Pancreas (tissue), 10 donors: ENCODE results near the gene AJUBA. TPM values are rescaled to one million over a fixed set of nuclear protein-coding genes. Genes with fewer than 3 reads are reported as not detected.
"Not testable (repeated sequence)": the region's sequence is repeated elsewhere in the genome, so short reads cannot be mapped to it uniquely, and the experiment has no call there.

Experiments
- ATAC-seq, 4 donors: fragments of 200-7000 bp; cut with Tn5 transposase; one replicate each; pipeline versions ENCODE4 v1.8.0 to v1.9.1; 2020; ENCODE audit warnings: mild to moderate bottlenecking in 4 of 4, moderate library complexity in 4 of 4
- DNase-seq, 6 donors: peaks; one replicate each; pipeline ENCODE4 v3.0.0-alpha.2; 2020
- FAIRE-seq: peaks from 2 replicates; lab custom pipeline; 2012; peaks lifted over from hg19 to GRCh38; lab: Jason Lieb, UNC
- H3K27ac ChIP-seq, 4 donors: fragments of 200-600 bp; sonication (generic); 1 replicate in 3 of 4; 2 replicates in 1 of 4; pipeline versions ENCODE4 v1.5.0 to v1.8.0; 2020
- H3K27me3 ChIP-seq, 4 donors: fragments of 200-600 bp; one replicate each; pipeline ENCODE4 v1.8.0; 2021
- H3K36me3 ChIP-seq, 3 donors: fragments of 200-600 bp; sonication (generic) in 1 of 3; one replicate each; pipeline versions ENCODE4 v1.5.0 to v1.8.0; 2020 to 2021
- H3K4me1 ChIP-seq, 3 donors: fragments of 200-600 bp; one replicate each; pipeline ENCODE4 v1.8.0; 2021
- H3K4me3 ChIP-seq, 4 donors: fragments of 200-600 bp; sonication (generic) in 2 of 4; one replicate each; pipeline versions ENCODE4 v1.5.0 to v1.8.0; 2020 to 2021
- H3K9me3 ChIP-seq, 4 donors: fragments of 200-600 bp; one replicate each; pipeline ENCODE4 v1.8.0; 2021
- WGBS, 2 donors: extraction: QIAGEN DNeasy Blood & Tissue Kit; methylation state at CpG; one replicate each; pipeline ENCODE4 v1.1.7; 2013; 5-methylcytosine and 5-hydroxymethylcytosine counted together
- intact Hi-C, 3 donors: fragments of 100-400 bp; cut with DNase I; formaldehyde crosslinking; loops; one replicate each; pipeline versions ENCODE4 v1.11.1 to v1.14.2; 2022
- polyA plus RNA-seq, 2 donors: library from polyadenylated mRNA; stranded (reverse); fragments of 200-250 nt; gene quantifications; one replicate each; pipeline ENCODE4 v1.2.3, GENCODE V29; 2013
- total RNA-seq, 6 donors: library from RNA; stranded (reverse); fragmentation: NEBNext Ultra II Directional in 4 of 6; extraction: Animal tissue kit (Norgen Biotek cat#: 25700) in 4 of 6; gene quantifications; one replicate each; pipeline versions ENCODE4 v1.2.1 to v1.2.4, GENCODE V29; 2021 to 2023
- TF ChIP-seq, protein P1 (sequence below), 4 donors: fragments of 200-600 bp; sonication (generic) in 3 of 4; IDR thresholded peaks; one replicate each; pipeline versions ENCODE4 v1.5.0 to v1.8.0; 2021; ENCODE audit warnings: antibody characterized with exemption in 4 of 4
- donor health status: healthy with polysubstance abuse.
- donor health status: DM: no; HTN: no; CAD: no; lungs with moderate emphysema.
- donor health status: DM: no; HTN: no; CAD: no.
- donor health status: control.
- donor health status: control.
- donor health status: Bipolar disorder and iron deficiency.
- donor health status: DM: yes; HTN: yes; CAD: no.
- donor health status: DM: no; HTN: no; CAD: no.
- donor health status: DM: no; HTN: no; CAD: no.
- donor health status: DM: yes; HTN: yes; CAD: no.

The AJUBA gene
- total and polyA plus RNA-seq, 8 donors = 5.4 to 17.8 (median 9.1) TPM

DNA sequence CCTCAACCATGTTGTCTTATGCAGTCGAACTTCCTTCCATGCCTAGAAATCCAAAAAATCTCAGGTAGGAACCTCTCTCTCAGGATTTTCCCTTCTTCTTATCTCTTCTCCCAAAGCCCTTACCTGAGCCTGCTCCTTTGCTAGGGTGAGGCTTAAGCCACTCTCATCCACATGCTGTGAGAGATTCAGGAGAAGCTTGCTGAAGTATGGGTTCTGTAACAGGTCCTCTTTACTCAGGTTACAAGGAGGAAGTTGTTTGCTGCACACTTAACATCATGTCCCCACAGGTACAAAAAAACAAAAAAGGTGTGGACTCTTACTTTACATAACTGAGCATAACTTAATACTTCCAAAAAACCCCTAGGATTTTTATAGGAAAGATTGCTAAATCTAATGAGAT lies 29.9 kb downstream of the AJUBA start:
- Histone ChIP-seq H3K36me3 (peaks cover 0 to 27% (median 0%) of the 10 kb centered on the region in 3 donors), H3K27me3 (no peaks in the 10 kb centered on the region), H3K9me3 (no peaks in the 10 kb centered on the region), H3K4me1 (peaks cover 0 to 10% (median 3%) of the 10 kb centered on the region in 3 donors), H3K4me3 (no peak overlapping the region), H3K27ac (no peak overlapping the region)
- ATAC-seq (no peak), FAIRE-seq (no peak), DNase-seq (no peak)
- 87 to 95% methylated on average over 1 of the region's 1 CpG for WGBS, 2 donors
- TF ChIP-seq, protein P1, sequence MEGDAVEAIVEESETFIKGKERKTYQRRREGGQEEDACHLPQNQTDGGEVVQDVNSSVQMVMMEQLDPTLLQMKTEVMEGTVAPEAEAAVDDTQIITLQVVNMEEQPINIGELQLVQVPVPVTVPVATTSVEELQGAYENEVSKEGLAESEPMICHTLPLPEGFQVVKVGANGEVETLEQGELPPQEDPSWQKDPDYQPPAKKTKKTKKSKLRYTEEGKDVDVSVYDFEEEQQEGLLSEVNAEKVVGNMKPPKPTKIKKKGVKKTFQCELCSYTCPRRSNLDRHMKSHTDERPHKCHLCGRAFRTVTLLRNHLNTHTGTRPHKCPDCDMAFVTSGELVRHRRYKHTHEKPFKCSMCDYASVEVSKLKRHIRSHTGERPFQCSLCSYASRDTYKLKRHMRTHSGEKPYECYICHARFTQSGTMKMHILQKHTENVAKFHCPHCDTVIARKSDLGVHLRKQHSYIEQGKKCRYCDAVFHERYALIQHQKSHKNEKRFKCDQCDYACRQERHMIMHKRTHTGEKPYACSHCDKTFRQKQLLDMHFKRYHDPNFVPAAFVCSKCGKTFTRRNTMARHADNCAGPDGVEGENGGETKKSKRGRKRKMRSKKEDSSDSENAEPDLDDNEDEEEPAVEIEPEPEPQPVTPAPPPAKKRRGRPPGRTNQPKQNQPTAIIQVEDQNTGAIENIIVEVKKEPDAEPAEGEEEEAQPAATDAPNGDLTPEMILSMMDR (IDR thresholded peaks at IDR 0.05) = no peak
- intact Hi-C loops = no loop called here

DNA sequence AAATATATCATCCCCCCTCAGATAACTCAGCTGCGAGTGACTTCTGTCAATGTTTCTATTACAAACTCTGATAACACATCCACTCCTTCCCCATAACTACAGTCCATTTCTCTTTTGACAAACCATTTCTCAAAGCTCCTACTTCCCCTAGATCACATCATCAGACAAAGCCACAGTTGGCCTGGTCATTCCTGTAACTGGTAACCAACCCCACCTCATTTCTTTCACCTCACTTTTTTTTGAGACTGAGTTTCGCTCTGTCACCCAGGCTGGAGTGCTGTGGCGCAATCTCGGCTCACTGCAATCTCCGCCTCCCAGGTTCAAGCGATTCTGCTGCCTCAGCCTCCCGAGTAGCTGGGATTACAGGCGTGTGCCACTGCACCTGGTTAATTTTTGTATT lies 30.6 kb downstream of the AJUBA start:
- WGBS, 2 donors = 91 to 92% methylated on average over 8 of the region's 8 CpGs
- DNase-seq, FAIRE-seq, H3K9me3 ChIP-seq, H3K4me3 ChIP-seq, H3K27ac ChIP-seq, intact Hi-C loops, ATAC-seq, H3K27me3 ChIP-seq: not testable (repeated sequence)
- Histone ChIP-seq H3K4me1 (peaks cover 0 to 10% (median 3%) of the 10 kb centered on the region in 3 donors), H3K36me3 (peaks cover 0 to 31% (median 0%) of the 10 kb centered on the region in 3 donors)

DNA sequence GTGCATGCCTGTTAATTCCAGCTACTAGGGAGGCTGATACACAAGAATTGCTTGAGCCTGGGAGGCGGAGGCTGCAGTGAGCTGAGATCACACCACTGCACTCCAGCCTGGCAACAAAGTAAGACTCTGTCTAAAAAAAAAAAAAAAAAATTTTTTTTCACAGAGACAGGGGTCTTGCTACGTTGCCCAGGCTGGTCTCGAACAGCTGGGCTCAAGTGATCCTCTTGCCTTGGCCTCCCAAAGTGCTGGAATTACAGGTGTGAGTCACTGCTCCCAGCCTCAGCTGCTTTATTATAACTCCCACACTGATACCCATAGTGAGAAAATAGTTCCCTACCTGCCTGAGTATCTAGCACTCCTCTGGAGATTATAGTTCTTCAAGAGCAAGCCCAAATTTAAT lies 36.7 kb downstream of the AJUBA start:
- TF ChIP-seq, protein P1 (IDR thresholded peaks at IDR 0.05) = no peak
- ATAC-seq (no peak), FAIRE-seq (no peak), DNase-seq (no peak)
- 89 to 95% methylated on average over 3 of the region's 3 CpGs for WGBS, 2 donors
- no peaks in the 10 kb centered on the region for H3K4me1 ChIP-seq
- intact Hi-C loops = no loop called here
- H3K27me3 ChIP-seq = no peaks in the 10 kb centered on the region
- H3K36me3 ChIP-seq = peaks cover 0 to 11% (median 0%) of the 10 kb centered on the region in 3 donors
- H3K4me3 ChIP-seq = no peak overlapping the region
- H3K9me3 ChIP-seq = no peaks in the 10 kb centered on the region
- H3K27ac ChIP-seq = no peak overlapping the region

DNA sequence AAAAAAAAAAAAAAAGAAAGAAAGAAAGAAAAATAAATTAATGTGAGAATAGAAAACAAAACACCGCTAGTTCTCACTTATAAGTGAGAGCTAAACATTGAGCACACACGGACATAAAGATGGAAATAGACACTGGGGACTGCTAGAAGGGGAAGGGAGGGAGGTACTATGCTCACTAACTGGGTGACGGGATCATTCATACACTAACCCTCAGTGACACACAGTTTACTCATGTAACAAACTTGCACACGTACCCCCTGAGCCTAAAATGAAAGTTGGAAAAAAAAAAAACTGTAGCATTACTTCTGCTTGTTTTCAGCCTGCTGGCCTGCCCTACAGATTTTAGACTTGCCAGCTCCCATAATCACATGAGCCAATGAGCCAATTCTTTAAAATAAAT lies 42.7 kb downstream of the AJUBA start:
- WGBS, 2 donors = 92 to 95% methylated on average over 4 of the region's 4 CpGs
- H3K9me3 ChIP-seq = no peaks in the 10 kb centered on the region
- no peaks in the 10 kb centered on the region for H3K4me1 ChIP-seq
- H3K27me3 ChIP-seq = no peaks in the 10 kb centered on the region
- no peak overlapping the region for H3K4me3 ChIP-seq
- FAIRE-seq (no peak), DNase-seq (no peak), ATAC-seq (no peak)
- intact Hi-C loops = no loop called here
- H3K36me3 ChIP-seq = no peaks in the 10 kb centered on the region
- TF ChIP-seq, protein P1 (IDR thresholded peaks at IDR 0.05) = no peak
- H3K27ac ChIP-seq = no peak overlapping the region

DNA sequence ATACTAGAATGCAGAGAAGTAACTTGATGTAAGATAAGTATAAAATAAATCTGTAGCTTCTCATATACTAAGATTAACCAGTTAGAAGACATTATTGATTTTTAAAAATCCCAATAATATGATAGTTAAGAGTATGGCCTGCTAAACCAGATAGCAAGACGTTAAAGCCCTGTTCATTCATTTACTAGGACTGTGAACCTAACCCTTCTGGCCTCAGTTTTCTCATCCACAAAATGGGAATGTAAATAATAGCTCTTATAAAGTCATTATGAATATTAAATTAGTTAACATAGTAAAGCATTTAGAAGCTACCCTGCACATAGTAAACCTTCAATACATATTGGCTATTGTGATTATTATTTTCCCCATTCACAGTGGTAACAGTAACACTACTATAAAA lies 47.2 kb downstream of the AJUBA start:
- no peak for DNase-seq
- WGBS, 2 donors = 56 to 66% methylated on average over 1 of the region's 1 CpG
- ATAC-seq = no peak
- Histone ChIP-seq H3K27me3 (no peaks in the 10 kb centered on the region), H3K9me3 (no peaks in the 10 kb centered on the region), H3K4me3 (no peak overlapping the region), H3K27ac (no peak overlapping the region), H3K4me1 (peaks cover 0 to 6% (median 0%) of the 10 kb centered on the region in 3 donors), H3K36me3 (no peaks in the 10 kb centered on the region)
- intact Hi-C loops = no loop called here
- FAIRE-seq = no peak
- TF ChIP-seq, protein P1 (IDR thresholded peaks at IDR 0.05) = no peak
